HepG2 (cell line): Measurements from ENCODE around the gene PPP3R2. TPM values are rescaled to one million over a fixed set of nuclear protein-coding genes. Genes with fewer than 3 reads are reported as not detected.

Experiments
- ATAC-seq: fragments of 200-7000 bp; cut with Tn5 transposase; 3 replicates; pipeline ENCODE4 v1.9.1; 2020; ENCODE audit warnings: mild to moderate bottlenecking, moderate library complexity
- BruUV-seq: library from RNA; stranded (reverse); fragments of 400-500 nt; replicated peaks from 2 replicates; lab custom pipeline; 2021; lab: Mats Ljungman, UMichigan
- CTCF ChIA-PET: fragments of 300-600 bp; formaldehyde crosslinking; extraction: SDS; loops from one replicate; lab custom pipeline; 2021; ENCODE audit warnings: low total read pairs, inconsistent platforms, low intra/inter-chr PET ratio; lab: Yijun Ruan, JAX
- POLR2A ChIA-PET: fragments of 350-600 bp; sonication (Branson Sonifier 250); formaldehyde crosslinking; loops from one replicate; lab custom pipeline; 2020; ENCODE audit warnings: antibody characterized with exemption, inconsistent platforms; lab: Yijun Ruan, JAX
- DNase-seq: peaks from one replicate; pipeline ENCODE4 v3.0.0-alpha.2; 2015; ENCODE audit warnings: low spot score
- FAIRE-seq: peaks from 3 replicates; lab custom pipeline; 2011; peaks lifted over from hg19 to GRCh38; lab: Jason Lieb, UNC
- H2AFZ ChIP-seq: one replicate; pipeline ENCODE4 v1.6.1; 2011; ENCODE audit warnings: low read length, inconsistent platforms
- H3K27ac ChIP-seq: fragments of 300-600 bp; 3 replicates; pipeline ENCODE4 v1.8.0; 2011; ENCODE audit warnings: mixed run types, mild to moderate bottlenecking, mixed read lengths, low read length, inconsistent platforms; ENCODE audit not compliant: insufficient read depth; ENCODE audit errors: extremely low read length
- H3K27me3 ChIP-seq, 2 experiments: fragments of 200-600 bp in 1 of 2; 2 replicates in 1 of 2; 3 replicates in 1 of 2; pipeline versions ENCODE4 v1.6.0 to v1.8.0; 2011; ENCODE audit warnings: low read length in 2 of 2, mild to moderate bottlenecking in 2 of 2, moderate library complexity in 2 of 2, inconsistent platforms in 1 of 2; ENCODE audit not compliant: insufficient read depth in 2 of 2, control insufficient read depth in 1 of 2
- H3K36me3 ChIP-seq, 2 experiments: fragments of 200-600 bp in 1 of 2; replicated peaks in 1 of 2; 2 replicates in 1 of 2; 3 replicates in 1 of 2; pipeline versions ENCODE4 v1.5.1 to v1.8.0; 2011; ENCODE audit warnings: low read length in 2 of 2, inconsistent platforms in 1 of 2; ENCODE audit not compliant: insufficient read depth in 2 of 2, control insufficient read depth in 1 of 2
- H3K4me1 ChIP-seq: 2 replicates; pipeline ENCODE4 v1.5.1; 2012; ENCODE audit warnings: low read length, inconsistent platforms; ENCODE audit not compliant: insufficient read depth
- H3K4me2 ChIP-seq: 2 replicates; pipeline ENCODE4 v1.6.0; 2011; ENCODE audit warnings: low read depth, low read length, inconsistent platforms
- H3K4me3 ChIP-seq, 3 experiments: fragments of 200-600 bp in 1 of 3; sonication (generic), shearing (Covaris generic) in 1 of 3; replicated peaks in 1 of 3; 2 replicates each; pipeline ENCODE4 v1.5.1; 2011 to 2016; ENCODE audit warnings: low read length in 3 of 3, inconsistent platforms in 2 of 3, low read depth in 2 of 3, mild to moderate bottlenecking in 2 of 3, control low read depth in 1 of 3, mixed read lengths in 1 of 3; ENCODE audit not compliant: insufficient read depth in 1 of 3
- H3K79me2 ChIP-seq: one replicate; pipeline ENCODE4 v1.6.1; 2011; ENCODE audit warnings: low read length, inconsistent platforms; ENCODE audit not compliant: insufficient read depth
- H3K9ac ChIP-seq: 2 replicates; pipeline ENCODE4 v1.6.0; 2011; ENCODE audit warnings: mild to moderate bottlenecking, low read depth, low read length, inconsistent platforms; ENCODE audit not compliant: insufficient read depth
- H3K9me3 ChIP-seq: 2 replicates; pipeline ENCODE4 v1.5.1; 2012; ENCODE audit warnings: mild to moderate bottlenecking, low read length
- H4K20me1 ChIP-seq: 2 replicates; pipeline ENCODE4 v1.6.0; 2011; ENCODE audit warnings: inconsistent platforms, mild to moderate bottlenecking, low read length, moderate library complexity; ENCODE audit not compliant: insufficient read depth
- MAFF ChIP-seq: IDR thresholded peaks from 2 replicates; pipeline ENCODE4 v1.6.1; 2011; ENCODE audit warnings: low read depth, low read length, improper control_type of control experiment
- MAFK ChIP-seq, 2 experiments: IDR thresholded peaks in 1 of 2; conservative IDR thresholded peaks in 1 of 2; 2 replicates each; pipeline ENCODE4 v1.6.1; 2011; ENCODE audit warnings: improper control_type of control experiment in 2 of 2, low read length in 2 of 2
- MEIS2 ChIP-seq: sonication (generic); formaldehyde crosslinking; IDR thresholded peaks from 2 replicates; pipeline ENCODE4 v1.9.0; 2021; ENCODE audit warnings: mild to moderate bottlenecking, missing genetic modification reagents
- MLLT10 ChIP-seq: sonication (generic); formaldehyde crosslinking; IDR thresholded peaks from 2 replicates; pipeline ENCODE4 v1.4.0; 2020; ENCODE audit warnings: missing genetic modification reagents
- NCOA1 ChIP-seq: sonication (generic); formaldehyde crosslinking; IDR thresholded peaks from 2 replicates; pipeline ENCODE4 v1.9.0; 2021; ENCODE audit warnings: missing genetic modification reagents
- NFE2L1 ChIP-seq: sonication (generic); formaldehyde crosslinking; IDR thresholded peaks from 2 replicates; pipeline ENCODE4 v1.4.0; 2020; ENCODE audit warnings: missing genetic modification reagents, mild to moderate bottlenecking, borderline replicate concordance
- SNRNP70 ChIP-seq: fragments of 200-400 bp; formaldehyde crosslinking; IDR thresholded peaks from 2 replicates; pipeline ENCODE4 v1.6.1; 2017; ENCODE audit warnings: mild to moderate bottlenecking, low read depth, low read length, moderate library complexity
- STAT5B ChIP-seq: sonication (generic); formaldehyde crosslinking; IDR thresholded peaks from 2 replicates; pipeline ENCODE4 v1.4.0; 2020; ENCODE audit warnings: missing genetic modification reagents
- TCF7 ChIP-seq: sonication (generic); IDR thresholded peaks from 2 replicates; pipeline ENCODE4 v1.6.1; 2016; ENCODE audit warnings: antibody characterized with exemption, low read depth
- ZNF235 ChIP-seq: sonication (generic); formaldehyde crosslinking; IDR thresholded peaks from 2 replicates; pipeline ENCODE4 v1.8.1; 2023; ENCODE audit warnings: mild to moderate bottlenecking, missing genetic modification reagents, borderline replicate concordance
- ZNF350 ChIP-seq: sonication (generic); formaldehyde crosslinking; IDR thresholded peaks from 2 replicates; pipeline ENCODE4 v1.4.0; 2020; ENCODE audit warnings: mild to moderate bottlenecking, low read depth, missing genetic modification reagents, borderline replicate concordance
- WGBS: methylation state at CpG from one replicate; pipeline ENCODE4 v1.1.6; 2017; ENCODE audit warnings: low lambda C conversion rate; 5-methylcytosine and 5-hydroxymethylcytosine counted together
- in situ Hi-C: cut with HindIII; loops from 2 replicates; pipeline ENCODE4 v1.10.0; 2017; ENCODE audit warnings: low pct_unique_long_range_greater_than_20kb; ENCODE audit not compliant: extremely low pct_ligation_motif_present
- intact Hi-C: fragments of 100-400 bp; cut with micrococcal nuclease; formaldehyde crosslinking; loops from one replicate; pipeline ENCODE4 v1.10.0; 2022; ENCODE audit not compliant: unreplicated experiment
- polyA plus RNA-seq, 8 experiments: library from polyadenylated mRNA; depleted of rRNA in 3 of 8; stranded (reverse) in 7 of 8; unstranded in 1 of 8; fragments of >200 nt; fragmentation: Illumina TruSeq in 4 of 8; extraction: Trizol in 4 of 8; gene quantifications; 2 replicates each; pipeline versions ENCODE4 v1.2.1 to v1.2.3, GENCODE V29; 2011 to 2016; ENCODE audit warnings: low read depth in 4 of 8, missing spikeins in 1 of 8, mixed read lengths in 1 of 8; ENCODE audit not compliant: insufficient read depth in 1 of 8
- total RNA-seq, 5 experiments: library from RNA; depleted of rRNA; stranded (reverse); fragments of >200 nt; fragmentation: Illumina TruSeq; extraction: Trizol; gene quantifications; 2 replicates each; pipeline ENCODE4 v1.2.3, GENCODE V29; 2016; ENCODE audit warnings: low read depth in 1 of 5
- TF ChIP-seq, protein P1 (sequence below): sonication (generic); formaldehyde crosslinking; IDR thresholded peaks from 2 replicates; pipeline ENCODE4 v1.4.0; 2020; ENCODE audit warnings: missing genetic modification reagents
- TF ChIP-seq, protein P2 (sequence below): sonication (generic); formaldehyde crosslinking; IDR thresholded peaks from 2 replicates; pipeline ENCODE4 v1.4.0; 2020; ENCODE audit warnings: missing genetic modification reagents, borderline replicate concordance

The PPP3R2 gene
- total and polyA plus RNA-seq, 2 of the 13 experiments (the other 11 are each of a cell fraction or from before 2014, with no cell fraction given), result not detected

DNA sequence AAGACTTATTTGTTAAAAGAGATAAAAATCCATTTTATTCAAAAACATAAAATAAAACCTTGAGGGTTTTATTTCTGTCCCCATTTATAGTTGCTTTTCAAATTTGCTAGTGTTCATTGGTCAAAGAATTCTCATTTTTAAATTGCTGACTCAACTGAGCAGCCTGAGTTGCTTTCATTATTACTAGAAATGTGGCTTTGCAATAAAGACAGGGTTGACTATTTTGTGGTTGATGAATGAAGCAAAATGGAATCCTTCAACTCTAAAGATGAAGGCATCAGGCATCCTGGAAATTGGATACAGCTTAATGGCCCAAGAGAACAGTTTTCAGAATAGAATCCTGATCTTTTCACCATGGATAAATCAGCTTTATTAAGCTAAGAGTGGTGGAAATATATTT, 23.9 kb upstream of the PPP3R2 start:
- no peaks in the 10 kb centered on the region; a peak in 1 of 5 replicates for H3K27me3 ChIP-seq
- no TSS peak for BruUV-seq
- POLR2A ChIA-PET, result no interaction called here
- H3K27ac ChIP-seq, result no peak overlapping the region
- no peaks in the 10 kb centered on the region for H3K9me3 ChIP-seq
- no peak for DNase-seq
- no peak overlapping the region for H2AFZ ChIP-seq
- intact Hi-C loops, result no loop called here
- no peaks in the 10 kb centered on the region for H3K36me3 ChIP-seq
- CTCF ChIA-PET, result no interaction called here
- no peak overlapping the region for H3K4me2 ChIP-seq
- no peaks in the 10 kb centered on the region for H3K79me2 ChIP-seq
- H3K9ac ChIP-seq, result no peak overlapping the region
- no peak overlapping the region for H3K4me3 ChIP-seq
- no peaks in the 10 kb centered on the region for H3K4me1 ChIP-seq
- no peaks in the 10 kb centered on the region for H4K20me1 ChIP-seq
- ATAC-seq, result no peak
- TF ChIP-seq MAFK (conservative IDR thresholded peaks at IDR 0.05 in 1 of 2, IDR thresholded peaks at IDR 0.05 in 1 of 2; ENCODE audit: low read length in 2 of 2) (peak in 1 of 2 experiments; percentile 21; a peak in 1 of 4 replicates), MLLT10 (CRISPR knock-in tag) (no peak), ZNF235 (CRISPR knock-in tag) (no peak), NFE2L1 (CRISPR knock-in tag) (no peak), MAFF (0 out of 2 replicates have a peak, but pooled peaks have one; percentile 5)
- in situ Hi-C loops, result no loop called here
- no peak for FAIRE-seq

DNA sequence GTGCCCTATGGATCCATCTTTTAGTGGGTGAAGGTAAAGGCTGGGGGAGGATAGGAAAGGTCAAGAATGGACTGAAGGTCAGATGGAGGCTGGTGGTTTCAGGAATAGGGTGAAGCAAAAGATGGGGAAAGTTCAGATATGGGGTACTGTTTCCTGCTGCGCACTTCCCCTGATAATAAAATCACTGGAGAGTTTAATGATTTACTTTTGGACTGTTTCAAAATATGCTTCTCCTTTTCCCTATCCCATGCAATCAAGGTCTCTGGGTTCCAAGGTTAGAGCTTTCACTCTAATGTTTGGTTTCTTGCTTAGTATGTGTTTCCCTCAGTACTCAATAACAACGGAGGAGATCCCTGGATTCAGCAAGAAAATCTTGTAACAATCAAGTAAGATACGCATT, 10.8 kb upstream of the PPP3R2 start:
- in situ Hi-C loops, result no loop called here
- ChIA-PET CTCF (no interaction called here), POLR2A (no interaction called here)
- H3K36me3 ChIP-seq, result no peaks in the 10 kb centered on the region
- H2AFZ ChIP-seq, result no peak overlapping the region
- peak; percentile 68 for ATAC-seq
- H3K4me3 ChIP-seq, result no peak overlapping the region
- H3K79me2 ChIP-seq, result no peaks in the 10 kb centered on the region
- BruUV-seq, result no TSS peak
- FAIRE-seq, result no peak
- H3K4me1 ChIP-seq, result peaks cover 16% of the 10 kb centered on the region
- no peaks in the 10 kb centered on the region for H3K27me3 ChIP-seq
- H3K27ac ChIP-seq, result no peak overlapping the region
- no peaks in the 10 kb centered on the region for H4K20me1 ChIP-seq
- intact Hi-C loops, result no loop called here
- 13% methylated on average over 3 of the region's 3 CpGs for WGBS
- H3K9me3 ChIP-seq, result no peaks in the 10 kb centered on the region
- H3K4me2 ChIP-seq, result no peak overlapping the region
- no peak overlapping the region for H3K9ac ChIP-seq
- DNase-seq, result no peak
- TF ChIP-seq TCF7, result no peak
- TF ChIP-seq, protein P1, sequence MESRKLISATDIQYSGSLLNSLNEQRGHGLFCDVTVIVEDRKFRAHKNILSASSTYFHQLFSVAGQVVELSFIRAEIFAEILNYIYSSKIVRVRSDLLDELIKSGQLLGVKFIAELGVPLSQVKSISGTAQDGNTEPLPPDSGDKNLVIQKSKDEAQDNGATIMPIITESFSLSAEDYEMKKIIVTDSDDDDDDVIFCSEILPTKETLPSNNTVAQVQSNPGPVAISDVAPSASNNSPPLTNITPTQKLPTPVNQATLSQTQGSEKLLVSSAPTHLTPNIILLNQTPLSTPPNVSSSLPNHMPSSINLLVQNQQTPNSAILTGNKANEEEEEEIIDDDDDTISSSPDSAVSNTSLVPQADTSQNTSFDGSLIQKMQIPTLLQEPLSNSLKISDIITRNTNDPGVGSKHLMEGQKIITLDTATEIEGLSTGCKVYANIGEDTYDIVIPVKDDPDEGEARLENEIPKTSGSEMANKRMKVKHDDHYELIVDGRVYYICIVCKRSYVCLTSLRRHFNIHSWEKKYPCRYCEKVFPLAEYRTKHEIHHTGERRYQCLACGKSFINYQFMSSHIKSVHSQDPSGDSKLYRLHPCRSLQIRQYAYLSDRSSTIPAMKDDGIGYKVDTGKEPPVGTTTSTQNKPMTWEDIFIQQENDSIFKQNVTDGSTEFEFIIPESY (CRISPR knock-in tag), result no peak
- TF ChIP-seq MEIS2 (CRISPR knock-in tag), result no peak
- TF ChIP-seq, protein P2, sequence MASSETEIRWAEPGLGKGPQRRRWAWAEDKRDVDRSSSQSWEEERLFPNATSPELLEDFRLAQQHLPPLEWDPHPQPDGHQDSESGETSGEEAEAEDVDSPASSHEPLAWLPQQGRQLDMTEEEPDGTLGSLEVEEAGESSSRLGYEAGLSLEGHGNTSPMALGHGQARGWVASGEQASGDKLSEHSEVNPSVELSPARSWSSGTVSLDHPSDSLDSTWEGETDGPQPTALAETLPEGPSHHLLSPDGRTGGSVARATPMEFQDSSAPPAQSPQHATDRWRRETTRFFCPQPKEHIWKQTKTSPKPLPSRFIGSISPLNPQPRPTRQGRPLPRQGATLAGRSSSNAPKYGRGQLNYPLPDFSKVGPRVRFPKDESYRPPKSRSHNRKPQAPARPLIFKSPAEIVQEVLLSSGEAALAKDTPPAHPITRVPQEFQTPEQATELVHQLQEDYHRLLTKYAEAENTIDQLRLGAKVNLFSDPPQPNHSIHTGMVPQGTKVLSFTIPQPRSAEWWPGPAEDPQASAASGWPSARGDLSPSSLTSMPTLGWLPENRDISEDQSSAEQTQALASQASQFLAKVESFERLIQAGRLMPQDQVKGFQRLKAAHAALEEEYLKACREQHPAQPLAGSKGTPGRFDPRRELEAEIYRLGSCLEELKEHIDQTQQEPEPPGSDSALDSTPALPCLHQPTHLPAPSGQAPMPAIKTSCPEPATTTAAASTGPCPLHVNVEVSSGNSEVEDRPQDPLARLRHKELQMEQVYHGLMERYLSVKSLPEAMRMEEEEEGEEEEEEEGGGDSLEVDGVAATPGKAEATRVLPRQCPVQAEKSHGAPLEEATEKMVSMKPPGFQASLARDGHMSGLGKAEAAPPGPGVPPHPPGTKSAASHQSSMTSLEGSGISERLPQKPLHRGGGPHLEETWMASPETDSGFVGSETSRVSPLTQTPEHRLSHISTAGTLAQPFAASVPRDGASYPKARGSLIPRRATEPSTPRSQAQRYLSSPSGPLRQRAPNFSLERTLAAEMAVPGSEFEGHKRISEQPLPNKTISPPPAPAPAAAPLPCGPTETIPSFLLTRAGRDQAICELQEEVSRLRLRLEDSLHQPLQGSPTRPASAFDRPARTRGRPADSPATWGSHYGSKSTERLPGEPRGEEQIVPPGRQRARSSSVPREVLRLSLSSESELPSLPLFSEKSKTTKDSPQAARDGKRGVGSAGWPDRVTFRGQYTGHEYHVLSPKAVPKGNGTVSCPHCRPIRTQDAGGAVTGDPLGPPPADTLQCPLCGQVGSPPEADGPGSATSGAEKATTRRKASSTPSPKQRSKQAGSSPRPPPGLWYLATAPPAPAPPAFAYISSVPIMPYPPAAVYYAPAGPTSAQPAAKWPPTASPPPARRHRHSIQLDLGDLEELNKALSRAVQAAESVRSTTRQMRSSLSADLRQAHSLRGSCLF (CRISPR knock-in tag), result no peak
- no peak for TF ChIP-seq SNRNP70
- no peak for TF ChIP-seq NCOA1 (CRISPR knock-in tag)
- no peak for TF ChIP-seq STAT5B
- TF ChIP-seq ZNF350 (CRISPR knock-in tag), result no peak
